HG02798 (cell line): ENCODE data around the gene TRIM2.

Experiments used
- ATAC-seq: cut with Tn5 transposase; IDR thresholded peaks from one replicate; pipeline ENCODE4 v1.9.1; 2021; ENCODE audit warnings: mild to moderate bottlenecking; ENCODE audit not compliant: unreplicated experiment, poor library complexity

TRIM2 gene

GRCh38 chr4:153318696-153319320, 114.6 kb downstream of the TRIM2 start:
- ATAC-seq: peak; percentile 65

- ATAC-seq: no peak
Observed at GRCh38 chr4:153322791-153323190, 118.5 kb downstream of the TRIM2 start.

DNA sequence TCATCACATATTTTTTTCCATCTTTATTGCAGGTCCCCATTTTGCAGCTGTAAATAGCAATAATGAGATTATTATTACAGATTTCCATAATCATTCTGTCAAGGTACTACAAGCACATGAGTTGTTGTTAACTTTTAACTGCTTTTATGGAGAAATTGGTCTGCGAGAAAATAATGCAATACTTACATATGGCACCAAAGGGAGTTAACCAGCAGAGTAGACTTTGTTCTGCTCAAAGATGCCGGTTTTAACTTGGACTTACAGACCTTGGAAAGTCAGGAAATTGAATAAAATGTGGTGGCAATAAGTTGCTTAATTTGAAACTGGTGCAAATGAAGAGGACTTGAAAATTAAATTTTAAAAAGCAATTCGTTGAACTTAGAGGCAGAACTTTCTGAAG, 119.8 kb downstream of the TRIM2 start:
- no peak for ATAC-seq

DNA sequence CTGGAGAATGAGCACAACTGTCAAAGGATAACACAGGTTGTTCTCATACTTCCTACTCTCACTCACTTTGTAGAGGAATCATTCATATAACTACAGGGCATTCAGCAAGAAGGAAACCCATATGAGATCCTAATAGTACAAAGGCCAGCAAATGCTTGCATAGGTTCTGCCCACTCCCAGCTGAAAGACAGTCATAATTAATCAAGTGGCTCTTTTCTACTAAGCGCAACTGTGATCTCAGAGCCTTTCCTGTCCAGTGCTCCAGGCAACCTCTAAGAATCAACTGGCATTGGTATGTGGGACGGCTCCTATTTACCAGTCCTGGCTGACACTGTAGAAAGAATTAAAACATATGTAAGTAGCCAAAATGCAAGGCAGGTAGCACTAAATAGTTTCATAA, 121.3 kb downstream of the TRIM2 start:
- no peak for ATAC-seq

- ATAC-seq: no peak
Observed at GRCh38 chr4:153326513-153326912, 122.3 kb downstream of the TRIM2 start.

DNA sequence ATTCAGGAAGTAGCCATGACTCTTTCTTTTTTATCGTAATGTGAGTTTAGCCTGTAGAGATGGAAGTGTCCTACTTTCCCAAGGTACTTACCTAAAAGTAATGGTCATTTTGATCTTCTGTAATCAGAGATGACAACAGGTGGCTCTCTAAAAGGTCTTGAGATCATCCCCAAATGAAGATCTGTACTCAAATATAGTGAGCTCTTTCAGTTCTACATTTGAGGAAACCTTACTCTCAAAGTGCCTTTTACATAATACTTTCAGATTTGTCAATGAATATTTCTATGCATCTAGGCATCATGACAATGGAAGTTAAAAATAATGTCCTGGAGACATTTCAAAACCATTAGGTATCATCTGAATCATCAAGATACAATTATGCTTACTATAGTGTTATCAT, 123.0 kb downstream of the TRIM2 start:
- no peak for ATAC-seq

- no peak for ATAC-seq
Observed at GRCh38 chr4:153332936-153333335, 128.7 kb downstream of the TRIM2 start.

GRCh38 chr4:153333874-153334273, 129.6 kb downstream of the TRIM2 start:
- no peak for ATAC-seq

GRCh38 chr4:153335665-153336064, 131.4 kb downstream of the TRIM2 start:
- no peak for ATAC-seq

- no peak for ATAC-seq
Observed at GRCh38 chr4:153337686-153338085, 133.4 kb downstream of the TRIM2 start.

GRCh38 chr4:153341575-153342090, 137.4 kb downstream of the TRIM2 start:
- ATAC-seq: no peak

DNA sequence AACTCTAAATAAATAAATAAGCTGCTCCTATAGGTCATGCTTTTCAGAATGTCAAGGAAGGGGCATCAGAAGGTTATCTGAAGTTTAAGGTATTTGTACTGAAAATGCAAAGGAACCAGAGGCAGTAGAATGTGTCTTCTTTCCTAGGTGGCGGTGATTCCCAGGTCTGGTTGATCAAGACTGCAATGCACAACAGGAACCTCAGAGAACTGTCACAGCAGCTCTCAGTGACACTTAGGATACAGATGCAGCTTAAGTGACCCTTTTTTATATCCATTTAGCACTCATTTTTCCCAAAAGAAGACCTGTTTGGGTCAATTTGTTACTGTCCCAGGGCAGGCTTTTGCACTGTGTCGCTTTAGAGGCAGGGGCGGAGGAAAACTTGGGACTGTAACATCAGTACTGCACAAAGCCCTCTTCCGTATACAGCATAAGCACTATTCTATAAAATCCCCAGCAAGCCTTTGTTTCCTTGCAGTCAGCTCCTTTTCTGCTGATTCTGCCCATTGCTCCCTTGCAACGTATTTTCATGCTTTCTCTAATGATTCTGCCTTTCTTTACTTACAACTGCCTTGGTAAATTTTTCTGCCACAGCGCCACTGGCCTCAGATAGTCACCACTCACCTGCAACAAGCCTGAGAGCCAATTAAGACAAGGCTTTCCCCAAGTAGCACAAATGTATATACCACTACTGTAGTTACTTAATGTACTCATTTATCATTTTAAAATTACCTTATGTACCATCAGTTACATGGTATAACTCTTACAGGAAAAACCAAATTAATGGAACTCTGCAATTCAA, 138.7 kb downstream of the TRIM2 start:
- ATAC-seq: no peak

GRCh38 chr4:153344131-153345011, 140.1 kb downstream of the TRIM2 start, which contains the start of gene MND1:
Gene MND1 (plus strand): TSS chr4:153344688. CDS start chr4:153344738, 50 bp downstream.
- ATAC-seq: peak; percentile 85

- ATAC-seq: peak; percentile 42
Observed at GRCh38 chr4:153345012-153345981, 141.1 kb downstream of the TRIM2 start.

GRCh38 chr4:153346031-153346430, 141.8 kb downstream of the TRIM2 start:
- ATAC-seq: no peak

- ATAC-seq: no peak
Observed at GRCh38 chr4:153346563-153346962, 142.3 kb downstream of the TRIM2 start.

DNA sequence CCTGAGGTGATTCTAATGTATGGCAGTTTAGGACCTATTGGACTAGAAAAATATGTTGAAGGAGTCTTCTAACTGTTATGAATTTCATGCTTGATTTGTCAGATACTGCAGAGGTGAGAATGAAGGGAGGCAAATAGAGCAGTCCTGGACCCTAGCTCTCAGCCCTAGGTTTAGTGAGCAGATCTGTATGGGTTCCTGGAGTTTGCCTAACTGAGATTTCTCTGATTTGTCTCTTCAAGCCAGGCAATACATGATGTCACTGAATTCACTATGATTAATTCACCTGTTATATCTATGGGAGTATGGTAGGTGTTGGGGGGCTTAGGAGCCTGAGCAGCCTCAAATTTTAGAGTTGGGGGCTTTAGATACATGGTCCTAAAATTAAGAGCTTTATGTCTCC, 142.9 kb downstream of the TRIM2 start:
- no peak for ATAC-seq

DNA sequence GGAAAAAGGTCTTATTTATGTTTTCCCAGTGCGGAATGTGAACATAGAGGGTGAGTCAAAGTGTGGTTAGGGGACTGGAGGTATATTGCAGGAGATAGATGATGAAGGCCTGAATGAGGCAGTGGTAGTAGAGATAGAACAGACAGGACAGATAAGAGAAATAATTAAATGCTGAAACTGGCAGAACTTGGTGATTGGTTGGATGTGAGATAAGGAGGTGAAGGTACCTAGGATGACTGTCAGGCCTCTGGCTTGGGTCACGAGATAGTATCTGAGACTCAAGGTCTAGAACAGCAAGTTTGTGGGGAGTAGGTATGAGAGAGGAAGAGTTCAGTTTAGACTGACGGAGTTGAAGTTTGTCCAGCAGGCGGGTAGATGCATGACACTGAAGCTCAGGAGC, 143.8 kb downstream of the TRIM2 start:
- ATAC-seq: no peak

- ATAC-seq: no peak
Observed at GRCh38 chr4:153349206-153349805, 145.1 kb downstream of the TRIM2 start.
